ENCODE measurements around the gene KCND1. TPM values are rescaled to one million over a fixed set of nuclear protein-coding genes. Genes with fewer than 3 reads are reported as not detected.

KCND1 gene
- total and polyA plus RNA-seq, 12 donors, result 0.13 to 1.7 (median 0.36) TPM

GRCh38 chrX:48913605-48914366 is 57.9 kb downstream of the KCND1 start:
- no peaks in the 10 kb centered on the region for H3K27me3 ChIP-seq
- intact Hi-C loops (cut with DNase I), result loop anchor here in 3 of 10 donors (10.0 kb wide), 2 partner anchors 269 to 1259 kb away; partner anchors contain the start of genes ELK1 (in 1 of the 3) and UXT (in 1 of the 3)
- no peak overlapping the region for H3K27ac ChIP-seq
- 80 to 89% methylated on average over 5 of the region's 5 CpGs for WGBS, 2 donors
- no peaks in the 10 kb centered on the region for H3K9me3 ChIP-seq
- H3K4me1 ChIP-seq, result peaks cover 0 to 37% (median 11%) of the 10 kb centered on the region in 9 donors
- peaks cover 0 to 27% (median 0%) of the 10 kb centered on the region in 9 donors for H3K36me3 ChIP-seq
- DNase-seq, result no peak
- H3K4me3 ChIP-seq, result no peak overlapping the region
- ATAC-seq, result no peak
- TF ChIP-seq CTCF (IDR thresholded peaks at IDR 0.05), result no peak

- DNase-seq (peak; percentile 76), ATAC-seq (peak; percentile 80 to 96 (median 89))
- WGBS, 2 donors, result 0 to 1% methylated on average over 60 of the region's 60 CpGs
- H3K4me3 ChIP-seq, result peak within 1 kb of the TSS; percentile 43 to 76 (median 68)
- H3K27me3 ChIP-seq, result no peaks in the 10 kb centered on the region
- peaks cover 0 to 27% (median 0%) of the 10 kb centered on the region in 9 donors for H3K36me3 ChIP-seq
- intact Hi-C loops (cut with DNase I), result loop anchor here in 3 of 10 donors (10.0 kb wide), 2 partner anchors 267 to 1257 kb away; partner anchors contain the start of genes ELK1 (in 1 of the 3) and UXT (in 1 of the 3)
- H3K27ac ChIP-seq, result peak within 1 kb of the TSS in 9 of 10 donors; percentile 48 to 85 (median 78)
- H3K4me1 ChIP-seq, result peaks cover 0 to 17% (median 9%) of the 10 kb centered on the region in 9 donors
- no peaks in the 10 kb centered on the region for H3K9me3 ChIP-seq
- TF ChIP-seq CTCF (IDR thresholded peaks at IDR 0.05), result no peak
Measured at GRCh38 chrX:48911412-48912182, 60.0 kb downstream of the KCND1 start, which contains the start of gene SLC35A2. Gene SLC35A2 (minus strand): TSS chrX:48911646. CDS start chrX:48911636, 10 bp downstream.

Other genes with a start within 250 kb of the KCND1 start
- not detected for gene GLOD5, start 210.1 kb downstream of the KCND1 start, total RNA-seq
- not detected for gene GLOD5, start 210.1 kb downstream of the KCND1 start, polyA plus RNA-seq
- gene GATA1, start 185.3 kb downstream of the KCND1 start, total RNA-seq, result under 1 TPM in 2 of 10 donors, not detected in 8; 0.23 to 0.25 TPM
- under 1 TPM in 1 of 2 donors, not detected in 1; 0.07 TPM for gene GATA1, start 185.3 kb downstream of the KCND1 start, polyA plus RNA-seq
- 10 to 100 TPM; 28.4 to 45.6 (median 32.3) TPM for gene HDAC6, start 169.8 kb downstream of the KCND1 start, total RNA-seq
- 100 to 1,000 TPM in 1 of 2 donors, 10 to 100 TPM in 1; 31.7 to 102 TPM for gene HDAC6, start 169.8 kb downstream of the KCND1 start, polyA plus RNA-seq
- not detected for gene ERAS, start 145.3 kb downstream of the KCND1 start, total RNA-seq
- gene ERAS, start 145.3 kb downstream of the KCND1 start, polyA plus RNA-seq, result under 1 TPM in 1 of 2 donors, not detected in 1; 0.04 TPM
- gene PCSK1N, start 136.2 kb downstream of the KCND1 start, total RNA-seq, result under 1 TPM in 5 of 10 donors, not detected in 5; 0.36 to 0.78 (median 0.39) TPM
- gene PCSK1N, start 136.2 kb downstream of the KCND1 start, polyA plus RNA-seq, result under 1 TPM in 1 of 2 donors, not detected in 1; 0.03 TPM
- 10 to 100 TPM; 58.3 to 73.4 (median 64.7) TPM for gene TIMM17B, start 74.1 kb downstream of the KCND1 start, total RNA-seq
- gene TIMM17B, start 74.1 kb downstream of the KCND1 start, polyA plus RNA-seq, result 100 to 1,000 TPM in 1 of 2 donors, 10 to 100 TPM in 1; 75.1 to 100 TPM
- 10 to 100 TPM; 41.2 to 75.5 (median 52.8) TPM for gene PQBP1, start 73.9 kb downstream of the KCND1 start, total RNA-seq
- 100 to 1,000 TPM in 1 of 2 donors, 10 to 100 TPM in 1; 99.8 to 127 TPM for gene PQBP1, start 73.9 kb downstream of the KCND1 start, polyA plus RNA-seq
- 10 to 100 TPM in 8 of 10 donors, 1 to 10 TPM in 2; 9.0 to 18.2 (median 12.4) TPM for gene SLC35A2, start 60.2 kb downstream of the KCND1 start, total RNA-seq
- 10 to 100 TPM in 1 of 2 donors, 1 to 10 TPM in 1; 6.4 to 27.7 TPM for gene SLC35A2, start 60.2 kb downstream of the KCND1 start, polyA plus RNA-seq
- gene PIM2, start 52.8 kb downstream of the KCND1 start, total RNA-seq, result 10 to 100 TPM in 1 of 10 donors, 1 to 10 TPM in 9; 2.0 to 14.0 (median 3.3) TPM
- gene PIM2, start 52.8 kb downstream of the KCND1 start, polyA plus RNA-seq, result 1 to 10 TPM; 1.8 to 3.9 TPM
- 10 to 100 TPM; 17.9 to 27.3 (median 24.7) TPM for gene OTUD5, start 14.2 kb downstream of the KCND1 start, total RNA-seq
- gene OTUD5, start 14.2 kb downstream of the KCND1 start, polyA plus RNA-seq, result 10 to 100 TPM; 25.4 to 26.6 TPM
- gene GRIPAP1, start 30.4 kb upstream of the KCND1 start, total RNA-seq, result 10 to 100 TPM; 16.2 to 26.0 (median 21.9) TPM
- 10 to 100 TPM; 16.6 to 34.1 TPM for gene GRIPAP1, start 30.4 kb upstream of the KCND1 start, polyA plus RNA-seq
- 10 to 100 TPM; 13.8 to 29.1 (median 16.1) TPM for gene TFE3, start 71.5 kb upstream of the KCND1 start, total RNA-seq
- gene TFE3, start 71.5 kb upstream of the KCND1 start, polyA plus RNA-seq, result 10 to 100 TPM; 17.6 to 34.8 TPM
- 1 to 10 TPM in 7 of 10 donors, under 1 TPM in 3; 0.71 to 2.0 (median 1.2) TPM for gene CCDC120, start 87.2 kb upstream of the KCND1 start, total RNA-seq
- 1 to 10 TPM in 1 of 2 donors, under 1 TPM in 1; 0.70 to 1.7 TPM for gene CCDC120, start 87.2 kb upstream of the KCND1 start, polyA plus RNA-seq
- 10 to 100 TPM in 1 of 10 donors, 1 to 10 TPM in 9; 5.4 to 16.9 (median 8.1) TPM for gene PRAF2, start 102.2 kb upstream of the KCND1 start, total RNA-seq
- 10 to 100 TPM; 24.4 to 26.5 TPM for gene PRAF2, start 102.2 kb upstream of the KCND1 start, polyA plus RNA-seq
- gene WDR45, start 108.0 kb upstream of the KCND1 start, total RNA-seq, result 10 to 100 TPM; 45.7 to 84.7 (median 60.6) TPM
- gene WDR45, start 108.0 kb upstream of the KCND1 start, polyA plus RNA-seq, result 100 to 1,000 TPM in 1 of 2 donors, 10 to 100 TPM in 1; 87.7 to 107 TPM
- gene GPKOW, start 151.9 kb upstream of the KCND1 start, total RNA-seq, result 10 to 100 TPM; 16.5 to 23.2 (median 20.0) TPM
- gene GPKOW, start 151.9 kb upstream of the KCND1 start, polyA plus RNA-seq, result 10 to 100 TPM in 1 of 2 donors, 1 to 10 TPM in 1; 6.4 to 28.8 TPM
- 1 to 10 TPM; 2.7 to 9.8 (median 4.0) TPM for gene MAGIX, start 190.9 kb upstream of the KCND1 start, total RNA-seq
- gene MAGIX, start 190.9 kb upstream of the KCND1 start, polyA plus RNA-seq, result 10 to 100 TPM in 1 of 2 donors, 1 to 10 TPM in 1; 5.4 to 13.5 TPM
- gene PLP2, start 200.1 kb upstream of the KCND1 start, total RNA-seq, result 100 to 1,000 TPM in 1 of 10 donors, 10 to 100 TPM in 9; 20.3 to 157 (median 41.2) TPM
- 100 to 1,000 TPM in 1 of 2 donors, 10 to 100 TPM in 1; 64.6 to 352 TPM for gene PLP2, start 200.1 kb upstream of the KCND1 start, polyA plus RNA-seq
- 10 to 100 TPM in 3 of 10 donors, 1 to 10 TPM in 7; 6.6 to 14.8 (median 9.4) TPM for gene PRICKLE3, start 214.5 kb upstream of the KCND1 start, total RNA-seq
- gene PRICKLE3, start 214.5 kb upstream of the KCND1 start, polyA plus RNA-seq, result 10 to 100 TPM in 1 of 2 donors, 1 to 10 TPM in 1; 8.8 to 10.8 TPM
- 1 to 10 TPM in 5 of 10 donors, under 1 TPM in 5; 0.59 to 2.0 (median 1.0) TPM for gene SYP, start 228.3 kb upstream of the KCND1 start, total RNA-seq
- gene SYP, start 228.3 kb upstream of the KCND1 start, polyA plus RNA-seq, result 1 to 10 TPM; 1.9 to 2.9 TPM